Fibroblast of skin of abdomen (primary cell): ENCODE results near the gene ACOD1.
"Not testable (repeated sequence)": the region's sequence is repeated elsewhere in the genome, so short reads cannot be mapped to it uniquely, and the experiment has no call there.

ENCODE experiments used
- DNase-seq: peaks from one replicate; pipeline ENCODE4 v3.0.0-alpha.2; 2013

The ACOD1 gene

DNA sequence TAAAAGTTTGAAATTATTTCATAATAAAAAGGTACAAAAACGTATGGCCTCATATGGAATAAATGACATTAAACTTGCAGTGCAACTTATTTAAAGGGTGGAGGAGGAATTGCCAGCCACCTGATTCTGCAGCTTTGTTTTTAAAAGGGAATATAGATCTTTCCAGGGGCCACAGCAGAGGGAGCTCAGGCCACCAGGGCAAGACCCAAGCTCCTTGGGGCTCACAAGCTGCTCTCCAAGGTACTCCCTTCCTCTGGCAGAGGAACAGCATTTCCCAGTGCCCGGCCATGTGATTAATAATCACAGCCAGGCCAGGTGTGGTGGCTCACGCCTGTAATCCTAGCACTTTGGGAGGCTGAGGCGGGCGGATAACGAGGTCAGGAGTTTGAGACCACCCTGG, 6.2 kb downstream of the ACOD1 start:
- DNase-seq: no peak

DNA sequence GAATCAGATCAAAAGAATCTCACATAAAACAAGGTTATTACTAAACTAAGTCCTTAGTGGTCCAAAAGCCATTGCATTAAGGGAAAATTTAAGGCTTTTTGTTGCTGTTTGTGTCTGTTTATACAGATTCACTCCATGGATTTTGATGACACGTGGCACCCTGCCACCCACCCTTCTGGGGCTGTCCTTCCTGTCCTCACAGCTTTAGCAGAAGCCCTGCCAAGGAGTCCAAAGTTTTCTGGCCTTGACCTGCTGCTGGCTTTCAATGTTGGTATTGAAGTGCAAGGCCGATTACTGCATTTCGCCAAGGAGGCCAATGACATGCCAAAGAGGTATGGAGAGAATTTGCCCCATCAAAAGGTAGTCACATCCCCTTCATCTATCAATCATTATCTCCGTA, 6.9 kb downstream of the ACOD1 start:
- DNase-seq: no peak

DNA sequence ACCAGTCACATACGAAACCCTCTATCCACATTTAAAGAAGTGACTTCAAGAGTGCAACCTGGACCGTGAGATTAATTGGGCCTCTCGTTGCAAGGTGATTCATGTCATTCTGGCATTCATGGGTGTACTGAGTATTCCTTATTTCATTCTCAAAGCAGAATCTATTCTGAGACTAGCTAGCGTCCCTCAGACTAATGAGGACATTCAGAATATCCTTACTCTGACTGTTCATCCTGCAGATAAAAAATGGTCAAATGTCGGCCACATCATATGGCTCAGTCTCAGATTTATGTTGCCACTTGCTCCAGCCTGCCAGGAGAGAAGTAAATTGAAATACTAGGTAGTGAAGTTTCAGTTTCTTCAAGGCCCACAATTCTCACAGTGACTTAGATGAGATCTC, 7.3 kb downstream of the ACOD1 start:
- no peak for DNase-seq

DNA sequence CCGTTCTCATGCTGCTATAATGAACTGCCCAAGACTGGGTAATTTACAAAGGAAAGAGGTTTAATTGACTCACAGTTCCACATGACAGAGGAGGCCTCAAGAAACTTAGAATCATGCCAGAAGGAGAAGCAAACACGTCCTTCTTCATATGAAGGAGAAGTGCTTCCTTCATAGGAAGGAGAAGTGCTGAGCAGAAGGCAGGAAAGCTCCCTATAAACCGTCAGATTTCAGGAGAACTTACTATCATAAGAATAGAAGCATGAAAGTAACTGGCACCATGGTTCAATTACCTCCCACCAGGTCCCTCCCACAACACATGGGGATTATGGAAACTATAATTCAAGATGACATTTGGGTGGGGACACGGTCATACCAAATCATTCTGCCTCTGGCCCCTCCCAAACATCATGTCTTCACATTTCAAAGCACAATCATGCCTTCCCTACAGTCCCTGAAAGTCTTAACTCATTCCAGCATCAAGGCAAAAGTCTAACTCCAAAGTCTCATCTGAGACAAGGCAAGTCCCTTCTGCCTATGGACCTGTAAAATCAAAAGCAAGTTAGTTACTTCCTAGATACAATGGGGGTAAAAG, 10.6 kb downstream of the ACOD1 start:
- DNase-seq: no peak

DNA sequence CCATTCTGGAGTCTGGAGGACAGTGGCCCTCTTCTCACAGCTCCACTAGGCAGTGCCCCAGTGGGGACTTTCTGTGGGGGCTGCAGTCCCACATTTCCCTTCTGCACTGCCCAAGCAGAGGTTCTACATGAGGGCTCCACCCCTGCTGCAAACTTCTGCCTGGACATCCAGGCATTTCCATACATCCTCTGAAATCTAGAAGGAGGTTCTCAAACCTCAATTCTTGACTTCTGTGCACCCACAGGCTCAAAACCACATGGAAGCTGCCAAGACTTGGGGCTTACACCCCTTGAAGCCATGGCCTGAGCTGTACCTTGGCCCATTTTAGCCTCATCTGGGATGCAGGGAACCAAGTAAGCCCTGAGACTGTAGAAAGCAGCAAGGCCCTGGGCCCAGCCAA, 11.4 kb downstream of the ACOD1 start:
- DNase-seq: not testable (repeated sequence)

DNA sequence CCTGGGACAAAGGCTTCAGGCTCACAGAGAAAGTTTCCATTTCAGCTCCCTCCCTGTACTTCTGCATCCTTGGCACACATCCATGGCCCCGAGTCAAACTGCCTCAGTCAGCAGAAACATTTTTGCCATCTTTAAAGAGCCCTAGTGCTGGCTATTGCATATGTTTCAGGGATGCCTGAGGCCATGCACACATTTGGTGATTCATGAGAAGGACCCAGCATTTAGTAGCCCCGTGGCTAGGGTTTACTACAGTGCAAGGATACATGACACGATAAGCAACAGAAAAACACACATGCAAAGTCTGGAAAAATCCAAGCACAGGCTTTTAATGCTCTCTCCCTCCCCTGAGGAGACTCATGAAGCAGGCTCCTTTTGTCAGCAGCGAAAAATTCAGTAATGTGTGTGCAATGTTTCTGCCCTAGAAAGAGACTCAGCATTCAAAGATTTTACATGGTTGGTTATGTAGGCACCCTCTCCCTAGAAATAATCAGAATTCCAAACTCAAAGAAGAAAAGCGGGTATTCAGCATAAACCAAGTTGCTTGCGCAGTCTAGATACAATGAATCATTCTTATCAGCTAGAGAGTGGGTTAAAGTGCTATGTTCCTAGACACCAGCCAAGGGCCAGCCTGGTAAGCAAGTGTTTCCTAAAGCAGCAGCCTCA, 17.6 kb downstream of the ACOD1 start:
- DNase-seq: peak; percentile 71

DNA sequence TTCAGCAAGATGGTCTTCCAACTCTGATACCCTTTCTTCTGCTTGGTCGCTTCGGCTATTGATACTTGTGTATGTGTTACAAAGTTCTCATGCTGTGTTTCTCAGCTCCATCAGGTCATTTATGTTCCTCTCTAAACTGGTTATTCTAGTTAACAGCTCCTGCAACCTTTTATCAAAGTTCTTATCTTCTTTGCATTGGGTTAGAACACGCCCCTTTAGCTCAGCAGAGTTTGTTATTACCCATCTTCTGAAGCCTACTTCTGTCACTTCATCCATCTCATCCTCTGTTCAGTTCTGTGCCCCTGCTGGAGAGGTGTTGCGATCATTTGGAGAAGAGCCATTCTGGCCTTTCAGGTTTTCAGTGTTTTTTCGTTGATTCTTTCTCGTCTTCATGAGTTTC, 18.7 kb downstream of the ACOD1 start:
- no peak for DNase-seq

DNA sequence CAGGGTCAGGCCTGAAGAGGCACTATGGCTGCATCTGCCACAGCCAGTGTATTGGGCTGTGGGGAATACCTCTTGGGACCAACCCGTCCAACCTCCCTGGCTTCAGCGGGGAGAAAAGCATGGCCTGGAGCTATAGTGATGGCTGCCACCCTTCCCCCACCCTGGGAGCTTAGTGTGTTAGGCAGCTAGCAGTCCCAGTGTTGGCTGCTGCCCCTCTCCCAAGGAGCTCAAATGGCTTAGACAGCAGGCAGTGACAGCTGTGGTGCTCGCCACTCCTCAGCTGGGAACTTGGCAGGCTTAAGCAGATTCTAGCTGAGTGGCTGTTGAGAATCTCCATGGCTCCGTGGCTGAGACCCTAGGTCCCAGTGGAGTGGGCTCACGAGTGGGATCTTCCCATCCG, 19.7 kb downstream of the ACOD1 start:
- no peak for DNase-seq

DNA sequence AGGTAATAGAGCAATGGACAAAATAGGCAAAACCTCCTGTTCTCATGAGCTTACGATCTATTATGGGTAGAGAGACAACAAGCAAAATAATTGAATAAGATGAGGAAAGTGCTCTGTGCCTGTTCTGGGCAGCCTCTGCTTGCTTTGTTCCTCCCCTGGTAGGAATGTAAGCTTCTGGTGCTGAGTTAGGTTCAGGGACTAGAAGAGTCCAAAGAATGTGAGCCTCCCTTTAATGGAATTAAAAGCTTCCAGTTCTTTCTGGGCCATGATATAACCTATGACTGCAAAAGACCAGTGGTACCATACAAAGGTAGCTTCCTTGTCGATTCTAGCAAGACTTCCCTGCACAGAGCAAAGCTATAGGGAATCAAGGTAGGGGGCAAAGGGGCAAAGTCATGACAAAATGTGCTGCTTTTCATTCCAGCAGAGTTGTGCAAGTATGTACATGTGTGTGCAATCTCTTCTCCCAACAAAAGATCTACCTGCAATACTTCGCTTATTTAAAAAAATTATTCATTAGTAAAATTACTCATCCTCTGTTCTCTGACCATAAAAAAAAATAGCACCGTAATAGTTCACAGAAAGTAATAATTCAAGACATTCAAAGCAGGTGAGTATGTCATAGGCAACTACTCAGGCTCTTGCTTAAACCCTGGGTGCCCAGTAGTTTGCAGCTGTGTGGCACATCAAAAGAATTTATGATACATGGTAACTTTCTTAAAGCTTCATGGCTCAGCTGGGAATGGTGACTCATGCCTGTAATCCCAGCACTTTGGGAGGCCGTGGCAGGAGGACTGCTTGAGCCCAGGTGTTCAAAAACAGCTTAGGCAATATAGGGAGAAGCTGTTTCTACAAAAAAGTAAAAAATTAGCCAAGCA, 21.4 kb downstream of the ACOD1 start:
- no peak for DNase-seq

DNA sequence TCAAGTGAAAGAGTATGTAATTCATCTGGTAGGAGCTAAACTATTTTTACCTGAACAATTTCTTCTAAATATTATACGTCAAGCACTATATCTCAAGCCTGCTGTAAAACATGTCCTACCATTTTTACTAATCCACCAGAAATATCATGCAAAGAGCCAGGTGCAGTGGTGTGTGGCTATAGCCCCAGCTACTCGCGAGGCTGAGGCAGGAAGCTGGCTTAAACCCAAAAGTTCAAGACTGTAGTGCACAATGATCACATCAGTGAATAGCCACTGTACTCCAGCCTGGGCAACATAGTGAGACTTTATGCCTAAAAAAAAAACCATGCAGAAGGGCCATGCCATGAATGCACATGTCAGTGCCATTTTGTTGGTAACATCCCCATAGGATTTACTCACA, 22.9 kb downstream of the ACOD1 start:
- DNase-seq: no peak

DNA sequence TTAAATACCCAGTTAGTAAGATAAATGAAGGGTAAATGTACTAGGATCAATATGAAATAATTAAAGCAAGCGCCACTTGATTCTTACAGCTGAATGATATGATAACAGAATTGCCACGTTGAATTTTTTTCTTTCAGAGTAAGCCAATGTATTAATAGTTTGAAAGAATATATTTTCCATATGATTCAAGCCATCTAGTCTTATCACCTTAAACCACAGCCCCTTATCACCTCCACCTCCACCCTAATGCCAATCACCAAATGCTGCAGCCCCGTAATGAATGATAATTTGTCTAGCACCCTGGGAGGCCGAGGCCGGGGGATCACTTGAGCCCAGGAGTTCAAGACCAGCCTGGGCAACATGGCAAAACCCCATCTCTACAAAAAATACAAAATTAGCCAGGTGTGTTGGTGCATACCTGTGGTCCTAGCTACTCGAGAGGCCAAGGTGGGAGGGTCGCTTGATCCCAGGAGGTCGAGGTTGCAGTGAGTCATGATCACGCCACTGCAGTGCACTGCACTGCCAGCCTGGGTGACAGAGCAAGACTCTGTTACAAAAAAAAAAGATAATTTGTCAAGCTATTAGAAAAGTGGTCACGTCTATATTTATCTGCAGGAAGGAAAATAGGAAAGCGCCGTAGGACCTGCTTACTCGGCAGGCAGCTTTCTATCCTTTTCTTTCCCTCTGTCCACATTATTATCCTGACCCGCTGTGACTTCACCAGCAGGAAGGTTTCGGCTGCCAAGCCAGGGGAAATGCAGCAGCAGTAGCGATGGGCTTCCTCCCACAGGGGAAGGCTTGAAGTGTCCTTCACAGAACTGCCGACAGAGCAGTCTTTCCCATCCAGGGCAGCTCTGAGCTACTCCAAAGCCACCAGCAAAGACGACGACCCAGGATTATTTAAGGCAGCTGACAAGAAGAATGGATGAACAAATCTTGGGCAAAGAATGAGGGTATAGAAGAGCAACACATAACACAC, 23.8 kb downstream of the ACOD1 start:
- DNase-seq: no peak

DNA sequence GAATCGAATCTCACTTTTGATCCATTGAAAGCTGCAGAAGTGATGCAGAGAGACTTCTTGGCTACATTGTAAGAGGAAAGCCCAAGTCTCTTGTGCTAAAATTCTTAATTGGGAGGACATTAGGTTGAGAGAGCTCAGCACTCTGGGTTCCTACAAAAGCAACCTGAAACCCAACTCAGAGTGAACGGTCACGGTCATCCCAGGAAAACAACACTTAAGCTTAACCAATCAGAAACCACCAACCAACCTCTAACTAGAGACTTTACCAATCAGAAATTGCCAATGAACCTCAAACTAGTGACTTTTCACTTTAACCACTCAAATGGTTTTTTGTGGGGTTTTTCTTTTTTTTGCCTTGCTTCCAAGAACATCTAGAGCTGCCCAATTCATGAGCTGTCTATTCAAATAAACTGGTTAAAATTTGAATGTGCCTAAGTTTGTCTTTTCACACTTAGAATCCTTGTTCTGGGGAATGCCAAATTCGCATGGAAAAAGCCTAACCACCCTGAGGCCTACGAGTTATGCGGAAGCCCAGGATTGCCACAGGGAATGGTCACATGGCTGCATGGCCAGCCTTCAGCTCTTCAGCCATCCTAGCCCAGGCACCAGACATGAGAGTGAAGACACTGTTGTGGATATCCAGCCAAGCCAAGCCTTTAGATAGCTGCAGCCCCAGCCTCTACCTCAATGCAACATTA, 25.8 kb downstream of the ACOD1 start:
- DNase-seq: no peak

DNA sequence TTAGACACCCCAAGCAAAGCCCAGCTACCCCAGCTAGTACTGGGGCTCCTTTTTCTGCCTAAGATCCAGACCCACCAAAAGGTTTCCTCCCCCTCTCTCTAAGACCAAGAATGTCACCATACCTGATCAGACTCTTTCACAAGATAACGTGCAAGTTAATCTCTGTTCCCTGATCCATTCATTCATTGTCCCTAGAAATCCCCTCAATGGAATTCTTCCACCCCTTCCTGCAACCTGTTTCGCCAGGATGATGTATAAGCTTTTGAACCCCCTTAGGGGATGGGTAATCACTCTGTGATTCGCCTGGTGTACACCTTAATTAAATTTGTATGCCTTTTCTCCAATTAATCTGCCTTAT, 26.3 kb downstream of the ACOD1 start:
- no peak for DNase-seq

DNA sequence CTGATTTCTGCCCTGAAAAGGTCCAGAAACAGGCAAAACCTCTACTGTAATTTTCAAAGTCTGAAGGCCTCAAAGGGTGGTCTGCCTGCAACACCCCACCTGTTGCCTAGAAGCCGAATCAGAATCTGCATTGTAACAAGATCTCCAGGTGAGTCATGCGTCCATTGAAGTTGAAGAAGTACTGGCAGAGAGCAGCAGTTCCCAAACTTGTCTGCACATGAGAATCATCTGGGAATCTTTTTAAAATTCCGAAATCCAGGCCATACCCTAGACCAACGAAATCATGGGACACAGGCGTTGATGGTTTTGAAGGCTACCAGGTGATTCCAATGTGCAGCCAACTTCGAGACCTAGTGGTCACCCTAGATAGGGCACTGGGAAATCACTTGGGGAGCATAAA, 27.6 kb downstream of the ACOD1 start:
- DNase-seq: no peak

DNA sequence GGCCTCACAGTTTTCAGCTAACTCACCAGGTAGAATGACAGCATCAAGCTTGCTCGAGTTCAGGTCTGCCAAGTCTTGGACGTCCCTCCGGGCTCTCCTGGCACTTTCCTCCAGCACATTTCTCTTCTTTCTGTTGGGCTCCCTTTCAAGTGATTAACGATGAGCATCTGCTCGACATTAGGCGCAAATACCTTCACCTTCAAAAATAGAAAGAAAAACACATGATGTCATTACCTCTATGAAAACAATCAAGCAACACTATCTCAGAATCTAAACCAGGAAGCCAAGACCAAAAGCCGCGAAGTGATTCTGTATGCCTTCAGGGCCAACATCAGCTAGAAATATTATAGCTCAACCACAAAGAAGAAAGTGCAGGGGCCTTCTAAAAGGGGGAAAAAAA, 28.2 kb downstream of the ACOD1 start:
- peak; percentile 40 for DNase-seq

DNA sequence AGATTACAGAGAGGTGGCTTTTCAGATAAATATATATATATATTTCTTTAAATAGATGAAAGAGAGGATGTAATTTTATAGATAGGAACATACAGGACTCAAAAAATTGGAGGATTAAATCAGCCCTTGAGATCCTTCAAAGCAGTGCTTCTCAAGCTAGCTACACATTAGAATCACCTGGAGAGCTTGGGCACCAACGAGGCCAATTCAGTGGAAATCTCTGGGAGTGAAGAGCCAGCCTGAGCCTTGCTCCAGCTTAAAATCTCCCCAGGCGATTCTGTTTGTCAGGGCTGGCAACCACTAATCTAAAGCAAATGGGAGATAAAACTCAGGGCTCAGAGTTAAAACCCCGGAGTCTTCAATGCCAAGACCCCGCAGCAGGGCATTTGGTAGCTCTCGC, 28.6 kb downstream of the ACOD1 start:
- no peak for DNase-seq

DNA sequence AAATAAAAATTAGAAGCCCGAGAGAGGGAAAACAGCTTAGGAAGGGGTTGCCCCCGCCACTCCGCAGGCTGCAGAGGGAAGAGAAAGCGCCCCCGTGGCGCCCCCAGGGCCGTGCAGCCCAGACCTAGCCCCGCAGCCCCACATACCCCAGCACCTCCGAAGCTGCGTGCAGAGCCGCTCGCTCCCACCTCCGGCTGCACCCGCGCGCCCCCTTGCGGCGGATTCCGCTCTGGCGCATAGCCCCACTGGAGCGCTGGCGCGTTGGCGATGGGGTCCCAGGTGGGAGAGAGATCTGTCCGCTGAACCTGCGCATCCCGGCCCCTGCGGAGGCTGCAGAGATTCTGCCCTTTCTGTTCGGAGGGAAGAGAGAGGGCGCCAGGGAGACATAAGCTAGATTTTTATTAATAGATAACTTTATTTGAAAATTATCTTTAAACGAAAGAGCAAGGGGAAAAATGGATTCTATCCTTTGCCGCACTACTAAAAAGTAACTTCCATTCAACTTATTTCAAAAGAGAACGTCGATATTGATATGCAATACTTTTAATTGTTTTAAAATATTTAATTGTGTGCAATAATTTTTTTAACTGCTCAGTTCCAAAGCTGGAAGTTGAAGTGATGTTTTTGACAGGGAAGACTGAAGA, 31.9 kb downstream of the ACOD1 start:
- peak; percentile 50 for DNase-seq

DNA sequence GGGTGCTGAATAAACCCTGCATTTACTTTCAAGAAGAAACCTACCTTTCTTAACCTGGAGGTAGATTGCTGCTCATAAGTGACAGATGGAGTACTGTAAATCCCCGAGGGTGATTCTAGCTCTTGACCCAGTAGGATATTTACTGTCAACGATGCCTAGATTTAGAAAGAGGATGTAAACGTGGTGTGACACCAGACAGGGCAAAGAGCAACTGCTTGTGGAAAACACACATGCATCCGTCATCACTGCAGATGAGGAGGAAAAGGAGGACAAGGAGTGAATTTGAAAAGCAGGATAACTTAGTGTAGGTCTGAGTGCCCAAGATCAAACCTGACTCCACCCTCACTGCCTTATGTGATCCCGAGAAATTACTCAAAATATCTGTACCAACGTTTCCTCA, 33.8 kb downstream of the ACOD1 start:
- no peak for DNase-seq

DNA sequence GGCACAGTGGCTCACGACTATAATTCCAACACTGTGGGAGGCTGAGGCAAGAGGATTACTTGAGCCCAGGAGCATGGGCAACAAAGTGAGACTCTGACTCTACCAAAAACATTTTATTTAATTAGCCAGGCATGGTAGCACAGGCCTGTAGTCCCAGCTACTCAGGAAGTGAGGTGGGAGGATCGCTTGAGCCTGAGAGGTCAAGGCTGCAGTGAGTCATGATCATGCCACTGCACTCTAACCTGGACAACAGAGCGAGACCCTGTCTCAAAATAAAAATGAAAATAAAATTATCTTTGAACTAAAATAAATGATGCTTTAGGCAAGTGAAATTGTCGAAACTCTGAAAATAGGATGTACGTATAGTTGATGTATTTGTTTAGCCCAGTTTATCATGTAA, 35.4 kb downstream of the ACOD1 start:
- DNase-seq: no peak

DNA sequence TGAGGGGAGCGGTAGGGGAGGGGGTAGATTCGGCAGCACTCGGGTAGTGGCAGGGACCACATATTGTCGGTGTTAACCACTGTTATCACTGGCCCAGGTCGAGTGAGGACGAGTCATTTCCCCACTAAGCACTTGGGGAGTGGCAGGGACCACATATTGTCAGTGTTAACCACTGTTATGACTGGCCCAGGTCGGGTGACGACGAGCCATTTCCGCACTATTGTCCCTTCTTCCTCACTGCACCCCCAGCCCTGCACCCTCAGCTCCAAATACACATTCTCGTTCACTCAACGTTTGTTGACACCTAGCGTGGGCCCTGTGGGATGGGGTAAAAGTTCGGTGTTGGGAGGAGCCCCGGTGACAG, 43.1 kb downstream of the ACOD1 start:
- no peak for DNase-seq

DNA sequence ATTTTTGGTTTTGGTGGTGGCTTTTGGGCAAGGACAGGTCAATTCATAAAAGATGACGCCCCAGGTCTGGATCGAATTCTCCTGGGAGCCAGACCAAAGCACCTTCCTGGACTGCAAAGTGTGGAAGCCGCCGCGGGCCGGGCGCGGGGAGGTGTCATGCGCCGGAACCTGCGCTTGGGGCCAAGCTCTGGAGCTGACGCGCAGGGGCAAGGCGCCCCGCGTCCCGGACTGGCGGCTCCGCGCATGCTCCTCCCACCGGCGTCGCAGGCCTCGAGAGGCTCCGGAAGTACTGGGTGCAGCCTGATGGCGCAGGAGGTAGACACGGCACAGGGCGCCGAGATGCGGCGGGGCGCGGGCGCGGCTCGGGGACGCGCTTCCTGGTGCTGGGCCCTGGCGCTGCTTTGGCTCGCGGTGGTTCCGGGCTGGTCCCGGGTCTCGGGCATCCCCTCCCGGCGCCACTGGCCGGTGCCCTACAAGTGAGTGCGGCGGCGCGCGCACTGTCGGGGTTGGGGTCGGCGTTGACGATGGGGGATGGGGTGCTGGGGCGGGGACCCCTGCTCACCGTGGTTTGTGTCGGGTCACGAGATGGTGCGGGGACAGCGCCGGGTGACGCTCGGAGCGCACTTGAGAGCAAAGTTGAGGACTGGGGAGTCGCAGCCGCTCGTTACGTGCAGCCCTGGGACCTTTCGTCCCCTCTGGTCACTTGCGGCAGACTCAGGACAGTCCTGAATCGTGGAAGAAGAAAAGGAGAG, 43.7 kb downstream of the ACOD1 start, which contains the start of gene CLN5:
Gene CLN5 (plus strand): TSS at position 286 of the 752 bp plus-strand sequence. CDS start 18 bp downstream, at position 304.
- peak; percentile 92 for DNase-seq
